MM.1S (cell line): ENCODE data around the gene NSFL1C.

Experiments
- CTCF ChIP-seq: fragments of 300-600 bp; sonication (generic); IDR thresholded peaks from 2 replicates; pipeline ENCODE4 v1.5.1; 2016; ENCODE audit warnings: antibody characterized with exemption, low read length, mixed read lengths
- EZH2phosphoT487 ChIP-seq: fragments of 300-600 bp; sonication (generic); IDR thresholded peaks from 2 replicates; pipeline ENCODE4 v1.6.1; 2018; ENCODE audit warnings: antibody characterized with exemption, low read length

DNA sequence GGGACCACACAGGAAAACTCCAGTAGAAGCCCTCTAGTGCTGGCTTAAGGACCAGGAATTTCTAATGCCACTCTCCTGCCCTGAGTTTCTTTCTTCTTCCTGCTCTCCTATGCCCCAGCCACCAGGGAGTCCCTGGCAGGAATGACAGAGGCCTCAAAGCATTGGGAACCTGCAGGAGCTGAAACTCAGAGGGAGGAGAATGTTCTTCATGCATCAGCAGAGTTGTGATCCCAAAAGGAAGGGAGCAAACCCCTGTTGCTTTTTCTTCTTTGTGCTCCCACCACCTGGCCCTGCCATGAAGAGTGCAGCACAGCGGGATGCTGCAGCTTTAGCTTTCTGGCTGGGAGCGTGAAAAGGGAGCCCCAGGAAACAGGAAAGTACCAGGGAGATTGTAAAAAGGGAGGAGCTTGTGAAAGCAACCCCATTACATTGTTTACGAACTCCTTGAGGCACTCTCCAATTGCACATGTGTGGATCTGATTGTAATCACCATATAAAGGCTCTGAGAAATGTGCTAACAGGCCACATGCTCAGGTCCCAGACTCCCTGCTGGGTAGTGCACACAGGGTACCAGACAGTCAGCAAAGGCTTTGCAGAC, 39.1 kb downstream of the NSFL1C start:
- TF ChIP-seq CTCF (no peak), EZH2phosphoT487 (no peak)
